Measurements from ENCODE around the gene GRIN2A.

The GRIN2A gene

GRCh38 chr16:10128397-10129258, 53.6 kb downstream of the GRIN2A start:
- peaks cover 5% of the 10 kb centered on the region for H3K27me3 Mint-ChIP-seq (ENCODE audit: low read depth, poor library complexity)
- no peak overlapping the region for H3K27ac Mint-ChIP-seq
- H3K9me3 Mint-ChIP-seq = peaks cover 5% of the 10 kb centered on the region
- H3K4me1 Mint-ChIP-seq = peaks cover 5% of the 10 kb centered on the region
- TF ChIP-seq CTCF (IDR thresholded peaks at IDR 0.05) = no peak
- no peak overlapping the region for H3K4me3 Mint-ChIP-seq
- no peaks in the 10 kb centered on the region for H3K36me3 Mint-ChIP-seq (ENCODE audit: low read depth)
- no peak for DNase-seq

GRCh38 chr16:10126686-10127085, 55.5 kb downstream of the GRIN2A start:
- H3K36me3 Mint-ChIP-seq (ENCODE audit: low read depth) = no peaks in the 10 kb centered on the region
- no peak for TF ChIP-seq CTCF (IDR thresholded peaks at IDR 0.05)
- H3K27ac Mint-ChIP-seq = no peak overlapping the region
- no peaks in the 10 kb centered on the region for H3K9me3 Mint-ChIP-seq
- DNase-seq = no peak
- H3K27me3 Mint-ChIP-seq (ENCODE audit: low read depth, poor library complexity) = peaks cover 5% of the 10 kb centered on the region
- no peak overlapping the region for H3K4me3 Mint-ChIP-seq
- peaks cover 23% of the 10 kb centered on the region for H3K4me1 Mint-ChIP-seq

- no peaks in the 10 kb centered on the region for H3K9me3 Mint-ChIP-seq
- DNase-seq = no peak
- no peaks in the 10 kb centered on the region for H3K36me3 Mint-ChIP-seq (ENCODE audit: low read depth)
- no peak overlapping the region for H3K4me3 Mint-ChIP-seq
- peaks cover 4% of the 10 kb centered on the region for H3K27me3 Mint-ChIP-seq (ENCODE audit: low read depth, poor library complexity)
- H3K27ac Mint-ChIP-seq = no peak overlapping the region
- TF ChIP-seq CTCF (IDR thresholded peaks at IDR 0.05) = no peak
- peaks cover 29% of the 10 kb centered on the region for H3K4me1 Mint-ChIP-seq
Measured at GRCh38 chr16:10123141-10123540, 59.1 kb downstream of the GRIN2A start.

- peak; percentile 39 for TF ChIP-seq CTCF (IDR thresholded peaks at IDR 0.05)
- Mint-ChIP-seq H3K9me3 (no peaks in the 10 kb centered on the region), H3K27me3 (ENCODE audit: low read depth, poor library complexity) (no peaks in the 10 kb centered on the region), H3K4me1 (peaks cover 29% of the 10 kb centered on the region), H3K36me3 (ENCODE audit: low read depth) (no peaks in the 10 kb centered on the region), H3K27ac (no peak overlapping the region), H3K4me3 (no peak overlapping the region)
- peak; percentile 9 for DNase-seq
Measured at GRCh38 chr16:10122546-10122945, 59.7 kb downstream of the GRIN2A start.

GRCh38 chr16:10121897-10122425, 60.3 kb downstream of the GRIN2A start:
- H3K27ac Mint-ChIP-seq = no peak overlapping the region

More at GRCh38 chr16:10121897-10122425, 60.3 kb downstream of the GRIN2A start:
- peaks cover 29% of the 10 kb centered on the region for H3K4me1 Mint-ChIP-seq
- no peaks in the 10 kb centered on the region for H3K9me3 Mint-ChIP-seq
- no peaks in the 10 kb centered on the region for H3K27me3 Mint-ChIP-seq (ENCODE audit: low read depth, poor library complexity)
- no peak overlapping the region for H3K4me3 Mint-ChIP-seq
- no peak for DNase-seq
- H3K36me3 Mint-ChIP-seq (ENCODE audit: low read depth) = no peaks in the 10 kb centered on the region
- TF ChIP-seq CTCF (IDR thresholded peaks at IDR 0.05) = no peak

Measured in nephron progenitor cell (in vitro differentiated cells).